Psoas muscle (tissue), 8 donors: Measurements from ENCODE around the gene CD3E. TPM values are rescaled to one million over a fixed set of nuclear protein-coding genes. Genes with fewer than 3 reads are reported as not detected.

Experiments used
- ATAC-seq, 4 donors: fragments of 200-7000 bp; cut with Tn5 transposase; one replicate each; pipeline ENCODE4 v1.9.1; 2020; ENCODE audit warnings: moderate library complexity in 3 of 4, mild to moderate bottlenecking in 2 of 4
- DNase-seq, 2 donors: peaks; one replicate each; pipeline ENCODE4 v3.0.0-alpha.2; 2020
- H3K27ac ChIP-seq: fragments of 200-600 bp; one replicate; pipeline ENCODE4 v1.8.0; 2022
- H3K27me3 ChIP-seq, 3 donors: fragments of 200-600 bp in 1 of 3; one replicate each; pipeline versions ENCODE4 v1.6.1 to v1.8.0; 2013 to 2022; ENCODE audit warnings: low read length in 2 of 3, mild to moderate bottlenecking in 2 of 3, moderate library complexity in 1 of 3; ENCODE audit not compliant: insufficient read depth in 3 of 3
- H3K36me3 ChIP-seq, 2 donors: fragments of 200-600 bp in 1 of 2; one replicate each; pipeline versions ENCODE4 v1.6.1 to v1.8.0; 2013 to 2022; ENCODE audit warnings: low read depth in 1 of 2, mild to moderate bottlenecking in 1 of 2, moderate library complexity in 1 of 2; ENCODE audit not compliant: insufficient read depth in 1 of 2
- H3K4me1 ChIP-seq: fragments of 200-600 bp; one replicate; pipeline ENCODE4 v1.8.0; 2022
- H3K4me3 ChIP-seq: fragments of 200-600 bp; one replicate; pipeline ENCODE4 v1.8.0; 2022; ENCODE audit warnings: mild to moderate bottlenecking
- H3K9me3 ChIP-seq: fragments of 200-600 bp; one replicate; pipeline ENCODE4 v1.8.0; 2022
- WGBS, 3 donors: extraction: QIAGEN DNeasy Blood & Tissue Kit; methylation state at CpG; one replicate each; pipeline versions ENCODE4 v1.1.6 to v1.1.7; 2013; 5-methylcytosine and 5-hydroxymethylcytosine counted together
- intact Hi-C, 2 donors: fragments of 100-400 bp; cut with DNase I; formaldehyde crosslinking; loops; one replicate each; pipeline versions ENCODE4 v1.11.0 to v1.14.2; 2022
- polyA plus RNA-seq, 3 donors: library from polyadenylated mRNA; stranded (reverse); fragments of 200-250 nt; gene quantifications; one replicate each; pipeline ENCODE4 v1.2.3, GENCODE V29; 2013
- total RNA-seq, 4 donors: library from RNA; stranded (reverse); fragmentation: NEBNext Ultra II Directional in 2 of 4; extraction: Animal tissue kit (Norgen Biotek cat#: 25700) in 2 of 4; gene quantifications; one replicate each; pipeline versions ENCODE4 v1.2.1 to v1.2.4, GENCODE V29; 2021 to 2023
- TF ChIP-seq, protein P1 (sequence below): fragments of 200-600 bp; IDR thresholded peaks from one replicate; pipeline ENCODE4 v1.8.0; 2022; ENCODE audit warnings: antibody characterized with exemption
- donor health status: healthy with polysubstance abuse.
- donor health status: DM: no; HTN: no; CAD: no; lungs with moderate emphysema.
- donor health status: Bipolar disorder and iron deficiency.
- donor health status: healthy.
- donor health status: DM: yes; HTN: yes; CAD: no.
- donor health status: DM: no; HTN: no; CAD: no.
- donor health status: DM: no; HTN: no; CAD: no.
- donor health status: DM: yes; HTN: yes; CAD: no.

The CD3E gene
- total and polyA plus RNA-seq, 7 donors = 0.15 to 1.2 (median 0.27) TPM

GRCh38 chr11:118295815-118296454 lies 8.6 kb upstream of the CD3E start:
- TF ChIP-seq, protein P1, sequence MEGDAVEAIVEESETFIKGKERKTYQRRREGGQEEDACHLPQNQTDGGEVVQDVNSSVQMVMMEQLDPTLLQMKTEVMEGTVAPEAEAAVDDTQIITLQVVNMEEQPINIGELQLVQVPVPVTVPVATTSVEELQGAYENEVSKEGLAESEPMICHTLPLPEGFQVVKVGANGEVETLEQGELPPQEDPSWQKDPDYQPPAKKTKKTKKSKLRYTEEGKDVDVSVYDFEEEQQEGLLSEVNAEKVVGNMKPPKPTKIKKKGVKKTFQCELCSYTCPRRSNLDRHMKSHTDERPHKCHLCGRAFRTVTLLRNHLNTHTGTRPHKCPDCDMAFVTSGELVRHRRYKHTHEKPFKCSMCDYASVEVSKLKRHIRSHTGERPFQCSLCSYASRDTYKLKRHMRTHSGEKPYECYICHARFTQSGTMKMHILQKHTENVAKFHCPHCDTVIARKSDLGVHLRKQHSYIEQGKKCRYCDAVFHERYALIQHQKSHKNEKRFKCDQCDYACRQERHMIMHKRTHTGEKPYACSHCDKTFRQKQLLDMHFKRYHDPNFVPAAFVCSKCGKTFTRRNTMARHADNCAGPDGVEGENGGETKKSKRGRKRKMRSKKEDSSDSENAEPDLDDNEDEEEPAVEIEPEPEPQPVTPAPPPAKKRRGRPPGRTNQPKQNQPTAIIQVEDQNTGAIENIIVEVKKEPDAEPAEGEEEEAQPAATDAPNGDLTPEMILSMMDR = peak; percentile 46
- H3K27ac ChIP-seq = no peak overlapping the region
- H3K4me1 ChIP-seq = no peaks in the 10 kb centered on the region
- H3K4me3 ChIP-seq = no peak overlapping the region
- peaks cover 0 to 3% (median 0%) of the 10 kb centered on the region in 3 donors for H3K27me3 ChIP-seq
- no peak for DNase-seq
- H3K9me3 ChIP-seq = no peaks in the 10 kb centered on the region
- ATAC-seq = peak in 1 of 4 donors; percentile 37
- 60 to 75% (median 62%) methylated on average over 3 of the region's 3 CpGs for WGBS, 3 donors
- no peaks in the 10 kb centered on the region for H3K36me3 ChIP-seq
- intact Hi-C loops = loop anchor here in 1 of 2 donors (10.0 kb wide), 2 partner anchors 49 to 189 kb away; partner anchors contain the start of genes CD3D and CD3G

DNA sequence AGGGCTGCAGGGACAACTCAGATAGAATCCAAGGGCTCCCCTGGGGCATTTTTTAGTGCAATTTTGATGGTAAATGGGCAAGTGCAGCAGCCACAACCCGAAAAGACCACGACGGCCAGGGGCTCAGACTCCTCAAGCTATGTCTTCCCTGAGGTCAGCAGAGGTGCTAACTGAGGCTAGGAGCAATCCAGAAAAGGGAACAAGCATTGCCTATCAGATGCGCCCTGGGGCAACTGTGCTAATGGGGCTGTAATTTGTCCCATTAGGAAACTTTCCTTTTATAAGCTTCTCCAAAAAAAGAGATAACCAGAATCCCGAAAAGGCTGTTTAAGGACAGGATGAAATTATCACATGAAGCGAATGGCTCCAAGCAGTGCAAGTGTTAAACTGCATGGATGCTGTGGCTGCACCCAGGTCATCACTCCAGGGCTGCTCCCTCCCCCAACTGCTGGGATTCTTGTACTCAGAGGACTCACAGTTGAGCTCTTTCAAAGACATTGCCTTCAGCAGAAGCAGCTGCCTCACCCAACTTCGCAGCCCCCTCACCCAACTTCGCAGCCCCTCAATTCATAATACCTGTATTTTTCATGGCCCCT lies 2.8 kb upstream of the CD3E start:
- Histone ChIP-seq H3K27ac (no peak overlapping the region), H3K36me3 (no peaks in the 10 kb centered on the region), H3K27me3 (peaks cover 0 to 5% (median 0%) of the 10 kb centered on the region in 3 donors), H3K9me3 (no peaks in the 10 kb centered on the region), H3K4me1 (no peaks in the 10 kb centered on the region), H3K4me3 (no peak overlapping the region)
- WGBS, 3 donors = 55 to 71% (median 61%) methylated on average over 8 of the region's 8 CpGs
- ATAC-seq = no peak
- TF ChIP-seq, protein P1 = no peak
- no peak for DNase-seq
- intact Hi-C loops = no loop called here

GRCh38 chr11:118304227-118304567 lies 333 bp upstream of the CD3E start:
- no peak for ATAC-seq
- intact Hi-C loops = no loop called here
- Histone ChIP-seq H3K27me3 (peaks cover 0 to 5% (median 0%) of the 10 kb centered on the region in 3 donors), H3K4me3 (no peak overlapping the region), H3K27ac (no peak overlapping the region), H3K4me1 (no peaks in the 10 kb centered on the region), H3K36me3 (no peaks in the 10 kb centered on the region), H3K9me3 (no peaks in the 10 kb centered on the region)
- TF ChIP-seq, protein P1 = no peak
- no peak for DNase-seq
- WGBS, 3 donors = 54 to 66% (median 56%) methylated on average over 1 of the region's 1 CpG

DNA sequence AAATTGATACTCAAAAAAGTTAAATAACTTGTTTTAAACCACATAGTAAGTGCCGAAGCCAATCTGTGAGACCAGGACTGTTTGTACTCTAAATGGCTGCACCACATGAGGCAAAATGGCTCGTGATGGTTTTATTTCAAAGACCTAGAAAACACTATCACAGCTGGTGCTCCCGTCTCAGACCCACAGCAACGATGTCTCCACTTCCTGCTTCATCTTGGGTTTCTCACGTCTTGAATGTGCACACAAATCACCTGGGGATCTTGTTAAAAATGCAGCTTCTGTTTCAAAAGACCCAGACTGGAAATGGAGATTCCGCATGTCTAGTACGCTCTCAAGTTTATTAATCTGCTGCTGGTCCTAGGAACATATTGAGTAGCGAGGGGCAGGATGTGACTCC lies 1.2 kb downstream of the CD3E start:
- ATAC-seq (no peak), DNase-seq (no peak)
- no peaks in the 10 kb centered on the region for H3K36me3 ChIP-seq
- 45 to 51% (median 46%) methylated on average over 8 of the region's 8 CpGs for WGBS, 3 donors
- H3K9me3 ChIP-seq = no peaks in the 10 kb centered on the region
- H3K27ac ChIP-seq = no peak overlapping the region
- H3K27me3 ChIP-seq = peaks cover 0 to 5% (median 0%) of the 10 kb centered on the region in 3 donors
- H3K4me1 ChIP-seq = no peaks in the 10 kb centered on the region
- H3K4me3 ChIP-seq = no peak overlapping the region
- TF ChIP-seq, protein P1 = no peak
- intact Hi-C loops = no loop called here
